OCI-LY7 (cell line): Measurements from ENCODE around the gene ARL13A.
"Not testable (repeated sequence)": the region's sequence is repeated elsewhere in the genome, so short reads cannot be mapped to it uniquely, and the experiment has no call there.

Source experiments
- EZH2phosphoT487 ChIP-seq: fragments of 200-600 bp; sonication (generic); IDR thresholded peaks from 2 replicates; pipeline ENCODE4 v1.6.1; 2018; ENCODE audit warnings: low read depth, borderline replicate concordance, mild to moderate bottlenecking, mixed run types, antibody characterized with exemption, low read length, moderate library complexity, mixed read lengths
- TF ChIP-seq, protein P1 (sequence below): fragments of 200-600 bp; sonication (generic); conservative IDR thresholded peaks from 2 replicates; pipeline ENCODE4 v1.5.1; 2014; ENCODE audit warnings: mild to moderate bottlenecking, antibody characterized with exemption, low read length, moderate library complexity, mixed read lengths

GRCh38 chrX:100981498-100981845 lies 12.0 kb downstream of the ARL13A start:
- TF ChIP-seq, protein P1, sequence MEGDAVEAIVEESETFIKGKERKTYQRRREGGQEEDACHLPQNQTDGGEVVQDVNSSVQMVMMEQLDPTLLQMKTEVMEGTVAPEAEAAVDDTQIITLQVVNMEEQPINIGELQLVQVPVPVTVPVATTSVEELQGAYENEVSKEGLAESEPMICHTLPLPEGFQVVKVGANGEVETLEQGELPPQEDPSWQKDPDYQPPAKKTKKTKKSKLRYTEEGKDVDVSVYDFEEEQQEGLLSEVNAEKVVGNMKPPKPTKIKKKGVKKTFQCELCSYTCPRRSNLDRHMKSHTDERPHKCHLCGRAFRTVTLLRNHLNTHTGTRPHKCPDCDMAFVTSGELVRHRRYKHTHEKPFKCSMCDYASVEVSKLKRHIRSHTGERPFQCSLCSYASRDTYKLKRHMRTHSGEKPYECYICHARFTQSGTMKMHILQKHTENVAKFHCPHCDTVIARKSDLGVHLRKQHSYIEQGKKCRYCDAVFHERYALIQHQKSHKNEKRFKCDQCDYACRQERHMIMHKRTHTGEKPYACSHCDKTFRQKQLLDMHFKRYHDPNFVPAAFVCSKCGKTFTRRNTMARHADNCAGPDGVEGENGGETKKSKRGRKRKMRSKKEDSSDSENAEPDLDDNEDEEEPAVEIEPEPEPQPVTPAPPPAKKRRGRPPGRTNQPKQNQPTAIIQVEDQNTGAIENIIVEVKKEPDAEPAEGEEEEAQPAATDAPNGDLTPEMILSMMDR = not testable (repeated sequence)
- not testable (repeated sequence) for TF ChIP-seq EZH2phosphoT487
